ENCODE measurements around the gene ZNF219. TPM values are rescaled to one million over a fixed set of nuclear protein-coding genes. Genes with fewer than 3 reads are reported as not detected.

The ZNF219 gene
- total and polyA plus RNA-seq, 2 of the 13 experiments (the other 11 are each of a cell fraction or from before 2014, with no cell fraction given) = 34.5 to 36.6 TPM

GRCh38 chr14:21055432-21056117 is 42.9 kb downstream of the ZNF219 start (continued):
- no peak; the same call in 1 of the 2 replicates for TF ChIP-seq AKNA (CRISPR knock-in tag; IDR thresholded peaks at IDR 0.05; ENCODE audit: borderline replicate concordance)
- TF ChIP-seq MAX (IDR thresholded peaks at IDR 0.05) = peak; percentile 69
- no peak for TF ChIP-seq HNRNPUL1 (IDR thresholded peaks at IDR 0.05; ENCODE audit: low read depth, low read length)
- TF ChIP-seq JARID2 (CRISPR knock-in tag; IDR thresholded peaks at IDR 0.05; ENCODE audit: insufficient replicate concordance) = no peak
- peak; percentile 26 for TF ChIP-seq YY1 (IDR thresholded peaks at IDR 0.05; ENCODE audit: insufficient read depth, insufficient replicate concordance, low read depth, low read length)
- TF ChIP-seq MAFK (conservative IDR thresholded peaks at IDR 0.05 in 1 of 2, IDR thresholded peaks at IDR 0.05 in 1 of 2; ENCODE audit: low read length in 2 of 2) = no peak
- TF ChIP-seq ZNF670 (CRISPR knock-in tag; IDR thresholded peaks at IDR 0.05; ENCODE audit: borderline replicate concordance) = no peak
- no peak for TF ChIP-seq ZNF251 (CRISPR knock-in tag; IDR thresholded peaks at IDR 0.05)
- TF ChIP-seq ZNF33B (CRISPR knock-in tag; IDR thresholded peaks at IDR 0.05) = 0 out of 2 replicates have a peak, but pooled peaks have one; percentile 39
- TF ChIP-seq ZNF788 (CRISPR knock-in tag; IDR thresholded peaks at IDR 0.05; ENCODE audit: borderline replicate concordance) = peak; percentile 88; the same call in 1 of the 2 replicates
- TF ChIP-seq ZNF549 (CRISPR knock-in tag; IDR thresholded peaks at IDR 0.05) = 0 out of 2 replicates have a peak, but pooled peaks have one; percentile 31
- TF ChIP-seq ZNF768 (CRISPR knock-in tag; IDR thresholded peaks at IDR 0.05) = no peak; the same call in 1 of the 2 replicates
- peak; percentile 58; the same call in 1 of the 2 replicates for TF ChIP-seq SALL2 (CRISPR knock-in tag; IDR thresholded peaks at IDR 0.05)
- peak; percentile 91 for TF ChIP-seq XRCC5 (optimal IDR thresholded peaks at IDR 0.05; ENCODE audit: low read length)
- TF ChIP-seq POLR2AphosphoS5 (IDR thresholded peaks at IDR 0.05; ENCODE audit: low read depth, low read length) = peak; percentile 92
- 0 out of 2 replicates have a peak, but pooled peaks have one; percentile 73 for TF ChIP-seq ZNF232 (CRISPR knock-in tag; IDR thresholded peaks at IDR 0.05; ENCODE audit: borderline replicate concordance)
- TF ChIP-seq HIC2 (CRISPR knock-in tag; IDR thresholded peaks at IDR 0.05; ENCODE audit: low read depth) = peak; percentile 87
- TF ChIP-seq PCBP2 (optimal IDR thresholded peaks at IDR 0.05; ENCODE audit: low read depth, low read length, poor library complexity, severe bottlenecking) = no peak
- TF ChIP-seq ZNF749 (CRISPR knock-in tag; IDR thresholded peaks at IDR 0.05; ENCODE audit: borderline replicate concordance) = no peak
- TF ChIP-seq THAP11 (CRISPR knock-in tag; IDR thresholded peaks at IDR 0.05) = peak; percentile 79
- 0 out of 2 replicates have a peak, but pooled peaks have one; percentile 51 for TF ChIP-seq HIVEP1 (CRISPR knock-in tag; IDR thresholded peaks at IDR 0.05)
- peak; percentile 61 for TF ChIP-seq CEBPG (CRISPR knock-in tag; IDR thresholded peaks at IDR 0.05)
- TF ChIP-seq ZNF746 (CRISPR knock-in tag; IDR thresholded peaks at IDR 0.05) = peak; percentile 96; the same call in 1 of the 2 replicates

Measured in HepG2 (cell line).